ENCODE results near the gene HPN.
A peak's percentile ranks its signal among the peaks of the same experiment; 100 is the strongest.

The HPN gene

DNA sequence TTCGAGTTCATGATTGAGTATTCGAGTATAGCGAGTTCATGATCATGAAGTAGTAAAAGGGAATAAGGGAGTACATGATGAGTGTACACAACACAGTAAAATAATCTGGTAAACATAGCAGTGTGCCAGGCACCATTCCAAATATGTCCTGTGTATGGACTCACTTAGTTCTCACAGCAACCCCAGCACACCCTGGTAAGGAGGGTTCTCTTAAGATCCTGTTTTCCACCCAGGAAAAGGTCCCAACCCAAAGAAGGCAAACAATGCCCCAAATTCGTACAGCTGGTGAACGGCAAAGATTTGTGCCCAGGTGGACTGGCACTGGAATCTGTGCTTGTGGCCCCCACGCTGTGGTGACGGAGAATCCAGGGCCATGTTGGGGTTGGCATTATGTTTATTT is 21.4 kb downstream of the HPN start:
- ChIA-PET POLR2A (no interaction called here), CTCF (interaction anchor here (1.0 to 4.0 kb wide), 4 partner anchors 9 to 72 kb away, joined by 4 to 46 read pairs (median 18); partner anchors contain the start of gene LGI4)
- Histone ChIP-seq H3K36me3 (ENCODE audit: control insufficient read depth in 2 of 2, insufficient read depth in 1 of 2, low read length in 2 of 2) (no peaks in the 10 kb centered on the region; a peak in 1 of 3 replicates), H3K27ac (ENCODE audit: extremely low read depth, low read depth, low read length) (no peak overlapping the region), H3K4me1 (ENCODE audit: control insufficient read depth, insufficient read depth, low read length) (peaks cover under 1% of the 10 kb centered on the region), H3K4me3 (ENCODE audit: low read depth, low read length) (no peak overlapping the region), H3K9me3 (ENCODE audit: control insufficient read depth, insufficient read depth, low read depth, low read length) (no peaks in the 10 kb centered on the region)
- no peak for TF ChIP-seq ZNF426 (tag by site-specific recombination; IDR thresholded peaks at IDR 0.05)
- TF ChIP-seq ZNF366 (tag by site-specific recombination; conservative IDR thresholded peaks at IDR 0.05): no peak
- TF ChIP-seq ZNF214 (tag by site-specific recombination; IDR thresholded peaks at IDR 0.05; ENCODE audit: borderline replicate concordance): no peak
- TF ChIP-seq, protein P1, sequence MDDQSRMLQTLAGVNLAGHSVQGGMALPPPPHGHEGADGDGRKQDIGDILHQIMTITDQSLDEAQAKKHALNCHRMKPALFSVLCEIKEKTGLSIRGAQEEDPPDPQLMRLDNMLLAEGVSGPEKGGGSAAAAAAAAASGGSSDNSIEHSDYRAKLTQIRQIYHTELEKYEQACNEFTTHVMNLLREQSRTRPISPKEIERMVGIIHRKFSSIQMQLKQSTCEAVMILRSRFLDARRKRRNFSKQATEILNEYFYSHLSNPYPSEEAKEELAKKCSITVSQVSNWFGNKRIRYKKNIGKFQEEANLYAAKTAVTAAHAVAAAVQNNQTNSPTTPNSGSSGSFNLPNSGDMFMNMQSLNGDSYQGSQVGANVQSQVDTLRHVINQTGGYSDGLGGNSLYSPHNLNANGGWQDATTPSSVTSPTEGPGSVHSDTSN (CRISPR knock-in tag; IDR thresholded peaks at IDR 0.05): no peak
- TF ChIP-seq ZNF398 (tag by site-specific recombination; IDR thresholded peaks at IDR 0.05): no peak
- no peak for TF ChIP-seq ZBTB26 (tag by site-specific recombination; optimal IDR thresholded peaks at IDR 0.05)
- TF ChIP-seq PRDM10 (tag by site-specific recombination; IDR thresholded peaks at IDR 0.05): no peak
- no peak for TF ChIP-seq ZNF558 (tag by site-specific recombination; IDR thresholded peaks at IDR 0.05)
- no peak for TF ChIP-seq ZNF670 (tag by site-specific recombination; IDR thresholded peaks at IDR 0.05; ENCODE audit: low read depth)
- TF ChIP-seq, protein P2, sequence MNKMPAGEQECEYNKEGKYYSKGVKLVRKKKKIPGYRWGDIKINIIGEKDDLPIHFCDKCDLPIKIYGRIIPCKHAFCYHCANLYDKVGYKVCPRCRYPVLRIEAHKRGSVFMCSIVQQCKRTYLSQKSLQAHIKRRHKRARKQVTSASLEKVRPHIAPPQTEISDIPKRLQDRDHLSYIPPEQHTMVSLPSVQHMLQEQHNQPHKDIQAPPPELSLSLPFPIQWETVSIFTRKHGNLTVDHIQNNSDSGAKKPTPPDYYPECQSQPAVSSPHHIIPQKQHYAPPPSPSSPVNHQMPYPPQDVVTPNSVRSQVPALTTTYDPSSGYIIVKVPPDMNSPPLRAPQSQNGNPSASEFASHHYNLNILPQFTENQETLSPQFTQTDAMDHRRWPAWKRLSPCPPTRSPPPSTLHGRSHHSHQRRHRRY (tag by site-specific recombination; IDR thresholded peaks at IDR 0.05): no peak
- no peak for TF ChIP-seq MZF1 (tag by site-specific recombination; IDR thresholded peaks at IDR 0.05; ENCODE audit: borderline replicate concordance)
- TF ChIP-seq KLF8 (tag by site-specific recombination; IDR thresholded peaks at IDR 0.05): no peak

DNA sequence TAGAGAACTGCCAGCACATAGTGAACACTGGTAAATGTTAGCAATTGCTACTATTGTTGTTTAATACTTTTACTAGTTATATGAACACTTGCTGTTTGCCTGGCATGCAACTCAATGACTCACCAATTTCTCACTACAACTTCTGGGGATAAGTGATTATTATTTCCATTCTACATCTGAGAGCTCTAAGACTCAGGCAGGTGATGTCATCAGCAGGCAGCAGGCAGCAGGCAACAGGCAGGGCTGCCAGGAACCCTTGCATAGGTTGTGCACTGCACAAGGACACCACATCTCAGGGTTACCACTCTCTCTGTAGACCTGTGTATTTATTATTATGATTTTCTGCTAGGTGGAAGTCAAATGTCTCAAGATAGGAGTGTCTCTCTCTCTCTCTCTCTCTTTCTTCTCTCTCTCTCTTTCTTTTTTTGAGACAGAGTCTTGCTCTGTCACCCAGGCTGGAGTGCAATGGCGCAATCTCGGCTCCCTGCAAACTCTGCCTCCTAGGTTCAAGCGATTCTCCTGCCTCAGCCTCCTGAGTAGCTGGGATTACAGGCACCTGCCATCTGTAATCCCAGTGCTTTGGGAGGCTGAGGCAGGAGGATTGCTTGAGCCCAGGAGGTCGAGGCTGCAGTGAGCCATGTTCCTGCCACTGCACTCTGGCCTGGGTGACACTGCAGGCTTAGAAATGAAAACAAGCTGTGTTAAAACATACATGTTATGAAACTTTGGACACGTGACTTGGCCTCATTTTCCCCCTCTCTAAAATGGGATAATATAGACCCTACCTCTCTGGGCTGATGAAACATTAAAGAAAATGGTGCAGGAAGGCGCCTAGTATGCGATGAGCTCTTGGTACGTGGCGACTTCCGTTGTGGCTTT is 22.7 kb downstream of the HPN start:
- no peaks in the 10 kb centered on the region for H3K9me3 ChIP-seq (ENCODE audit: control insufficient read depth, insufficient read depth, low read depth, low read length)
- ChIA-PET POLR2A (interaction anchor here (0.6 to 1.3 kb wide), 2 partner anchors 77 to 446 kb away, joined by 3 read pairs; no protein-coding TSS in a partner anchor), CTCF (interaction anchor here (0.6 to 5.1 kb wide), 22 partner anchors 9 to 770 kb away, joined by 3 to 63 read pairs (median 4); partner anchors contain the start of genes FAM187B, FXYD7 and LGI4)
- H3K36me3 ChIP-seq (ENCODE audit: control insufficient read depth in 2 of 2, insufficient read depth in 1 of 2, low read length in 2 of 2): no peaks in the 10 kb centered on the region
- H3K4me1 ChIP-seq (ENCODE audit: control insufficient read depth, insufficient read depth, low read length): peaks cover 10% of the 10 kb centered on the region
- H3K27ac ChIP-seq (ENCODE audit: extremely low read depth, low read depth, low read length): no peak overlapping the region
- no peak overlapping the region for H3K4me3 ChIP-seq (ENCODE audit: low read depth, low read length)
- TF ChIP-seq MYNN (tag by site-specific recombination; IDR thresholded peaks at IDR 0.05; ENCODE audit: borderline replicate concordance) (no peak), ZNF501 (tag by site-specific recombination; IDR thresholded peaks at IDR 0.05) (0 out of 2 replicates have a peak, but pooled peaks have one; percentile 33), ZNF366 (tag by site-specific recombination; conservative IDR thresholded peaks at IDR 0.05) (peak; percentile 65), ZNF335 (tag by site-specific recombination; conservative IDR thresholded peaks at IDR 0.05) (peak; percentile 38), ZNF324 (tag by site-specific recombination; IDR thresholded peaks at IDR 0.05) (peak; percentile 62; the same call in 1 of the 2 replicates), HIC1 (tag by site-specific recombination; IDR thresholded peaks at IDR 0.05) (peak; percentile 62)
- TF ChIP-seq, protein P3, sequence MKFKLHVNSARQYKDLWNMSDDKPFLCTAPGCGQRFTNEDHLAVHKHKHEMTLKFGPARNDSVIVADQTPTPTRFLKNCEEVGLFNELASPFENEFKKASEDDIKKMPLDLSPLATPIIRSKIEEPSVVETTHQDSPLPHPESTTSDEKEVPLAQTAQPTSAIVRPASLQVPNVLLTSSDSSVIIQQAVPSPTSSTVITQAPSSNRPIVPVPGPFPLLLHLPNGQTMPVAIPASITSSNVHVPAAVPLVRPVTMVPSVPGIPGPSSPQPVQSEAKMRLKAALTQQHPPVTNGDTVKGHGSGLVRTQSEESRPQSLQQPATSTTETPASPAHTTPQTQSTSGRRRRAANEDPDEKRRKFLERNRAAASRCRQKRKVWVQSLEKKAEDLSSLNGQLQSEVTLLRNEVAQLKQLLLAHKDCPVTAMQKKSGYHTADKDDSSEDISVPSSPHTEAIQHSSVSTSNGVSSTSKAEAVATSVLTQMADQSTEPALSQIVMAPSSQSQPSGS (tag by site-specific recombination; IDR thresholded peaks at IDR 0.05; ENCODE audit: low read depth): peak; percentile 89
